Stimulated activated CD4-positive, alpha-beta T cell treated with anti-CD3 and anti-CD28 coated beads, Interleukin-15, amount 100 ng/mL, for 1 hour (primary cell): ENCODE results near the gene P2RX4.
"Not testable (repeated sequence)": the region's sequence is repeated elsewhere in the genome, so short reads cannot be mapped to it uniquely, and the experiment has no call there.

Experiments used
- DNase-seq, 2 donors: peaks; one replicate each; pipeline ENCODE4 v3.0.0-alpha.2; 2020; ENCODE audit warnings: low read depth in 1 of 2, low spot score in 1 of 2

P2RX4 gene

GRCh38 chr12:121240484-121241101, 30.7 kb downstream of the P2RX4 start:
- DNase-seq = peak; percentile 73 to 86

GRCh38 chr12:121241156-121241970, 31.4 kb downstream of the P2RX4 start:
- no peak for DNase-seq

- no peak for DNase-seq
These were observed 35.1 kb downstream of the P2RX4 start for GRCh38 chr12:121245031-121245430.

DNA sequence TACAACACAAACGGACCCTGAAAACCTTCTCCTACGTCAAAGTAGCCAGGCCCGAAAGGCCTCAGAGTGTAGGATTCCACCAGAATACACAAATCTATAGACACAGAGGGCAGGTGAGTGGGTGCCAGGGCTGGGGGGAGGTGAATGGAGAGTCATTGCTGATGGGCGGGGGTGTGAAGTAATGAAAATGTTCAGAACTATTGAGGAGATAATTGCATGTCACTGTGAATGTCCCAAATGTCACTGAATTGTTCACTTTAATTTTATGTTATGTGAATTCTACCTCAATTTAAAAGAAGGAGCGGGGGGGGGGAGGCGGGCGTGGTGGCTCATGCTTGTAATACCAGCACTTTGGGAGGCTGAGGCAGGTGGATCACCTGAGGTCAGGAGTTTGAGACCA, 36.0 kb downstream of the P2RX4 start:
- no peak for DNase-seq

DNA sequence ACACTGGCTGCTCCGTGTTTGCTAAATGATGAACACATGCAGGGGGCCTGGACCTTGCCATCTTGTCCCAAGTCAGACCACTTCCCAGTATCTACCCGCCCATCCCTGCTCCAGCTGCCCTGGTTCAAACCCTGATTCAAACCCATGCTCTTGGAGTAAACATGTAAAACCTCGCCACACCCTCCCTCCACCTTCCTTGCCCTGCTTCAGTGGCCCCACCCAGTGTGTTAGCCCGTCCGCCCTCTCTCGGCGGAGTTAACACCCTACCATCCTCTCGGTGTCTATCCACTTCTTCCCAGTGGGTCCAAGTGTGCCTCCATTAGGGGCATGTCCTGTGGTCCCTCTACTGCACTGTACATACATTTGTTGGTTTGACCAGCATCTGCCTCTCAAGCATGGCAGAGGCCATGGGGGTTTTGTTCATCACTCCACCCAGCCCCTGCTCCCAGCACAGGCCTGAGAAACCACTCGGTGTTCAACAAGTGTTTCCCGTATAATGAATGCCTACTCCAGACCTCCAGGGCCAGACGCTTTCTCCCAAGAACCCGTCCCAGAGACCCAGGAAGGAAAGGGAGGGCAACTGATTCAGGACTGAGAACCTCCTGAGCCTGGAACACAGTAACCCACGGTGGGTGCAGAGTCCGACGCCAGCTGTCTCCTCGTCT, 37.1 kb downstream of the P2RX4 start:
- no peak for DNase-seq

GRCh38 chr12:121248622-121249021, 38.7 kb downstream of the P2RX4 start:
- DNase-seq = no peak

- DNase-seq = no peak
These were observed 40.4 kb downstream of the P2RX4 start for GRCh38 chr12:121250359-121250758.

DNA sequence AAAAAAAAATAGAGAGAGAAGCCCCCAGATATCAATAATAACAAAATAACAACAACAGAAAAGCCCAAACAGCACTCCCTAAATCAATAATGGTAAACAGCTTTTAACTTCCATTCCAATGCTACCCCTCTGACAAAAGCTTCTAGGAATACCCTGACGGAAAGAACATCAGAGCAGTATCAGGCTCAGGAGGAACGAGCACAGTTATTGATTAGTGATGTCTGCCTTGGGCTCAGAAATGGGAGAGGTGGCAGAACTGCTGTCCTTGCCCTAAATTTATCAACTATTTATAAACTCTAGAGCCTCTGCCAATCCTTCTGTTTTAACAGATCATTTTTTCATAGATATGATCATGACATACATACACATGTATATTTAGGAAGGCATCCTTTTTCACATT, 41.9 kb downstream of the P2RX4 start:
- DNase-seq = no peak

DNA sequence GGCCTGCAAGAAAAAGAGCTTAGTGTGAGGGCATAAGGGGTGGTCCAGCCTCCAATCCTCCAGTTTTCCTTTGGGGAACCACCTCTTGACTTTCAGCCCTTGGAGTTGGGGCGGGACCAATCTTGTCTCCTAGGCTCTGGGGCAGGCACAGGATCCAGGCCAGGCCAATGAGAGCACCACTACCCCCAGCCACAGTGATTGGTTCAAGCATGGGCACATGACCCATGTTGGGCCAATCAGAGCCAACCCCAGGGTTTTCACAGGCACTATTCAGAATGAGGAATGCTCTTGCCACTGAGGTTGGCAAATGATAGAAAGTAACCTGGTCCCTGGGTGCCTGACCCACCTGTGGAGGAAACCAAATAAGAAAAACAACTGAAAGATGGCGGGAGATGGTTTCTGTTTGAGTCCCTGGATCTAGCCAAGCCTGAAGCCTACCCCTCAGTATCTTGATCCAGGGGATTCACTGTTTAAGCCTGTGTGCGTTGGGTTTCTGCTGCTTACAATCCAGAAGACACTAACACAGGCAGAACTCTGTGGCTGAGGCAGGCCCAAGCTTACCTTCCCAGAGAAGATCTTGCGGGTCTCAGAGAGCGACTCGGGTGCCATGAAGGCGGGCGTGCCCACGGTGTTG, 42.9 kb downstream of the P2RX4 start:
- no peak for DNase-seq

DNA sequence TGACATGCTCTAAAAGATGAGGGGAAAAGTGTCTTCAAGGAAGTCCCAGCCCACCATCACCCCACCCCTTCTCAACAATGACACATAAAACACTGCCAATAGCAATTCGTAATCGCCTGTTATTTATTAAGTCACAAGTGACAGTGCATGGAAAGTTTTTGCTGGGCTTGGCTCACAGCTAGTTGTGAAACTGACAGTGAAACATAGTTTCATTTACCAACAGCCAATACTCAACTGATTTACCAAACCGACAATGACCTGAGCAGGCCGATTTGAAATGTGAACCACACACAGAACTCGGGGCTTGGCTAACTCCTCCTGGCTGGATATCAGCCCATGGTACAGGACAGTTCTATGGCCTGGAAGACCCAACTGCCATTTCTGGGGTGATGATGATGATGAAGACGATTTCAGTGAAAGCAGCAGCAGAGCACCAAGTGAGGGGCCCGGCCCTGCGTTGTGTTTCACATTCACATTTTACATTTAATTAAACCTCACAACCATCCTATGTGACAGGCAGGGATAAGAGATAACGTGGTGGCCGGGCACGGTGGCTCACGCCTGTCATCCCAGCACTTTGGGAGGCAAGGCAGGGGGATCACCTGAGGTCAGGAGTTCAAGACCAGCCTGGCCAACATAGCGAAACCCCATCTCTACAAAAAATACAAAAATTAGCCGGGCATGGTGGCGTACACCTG, 43.9 kb downstream of the P2RX4 start:
- no peak for DNase-seq

DNA sequence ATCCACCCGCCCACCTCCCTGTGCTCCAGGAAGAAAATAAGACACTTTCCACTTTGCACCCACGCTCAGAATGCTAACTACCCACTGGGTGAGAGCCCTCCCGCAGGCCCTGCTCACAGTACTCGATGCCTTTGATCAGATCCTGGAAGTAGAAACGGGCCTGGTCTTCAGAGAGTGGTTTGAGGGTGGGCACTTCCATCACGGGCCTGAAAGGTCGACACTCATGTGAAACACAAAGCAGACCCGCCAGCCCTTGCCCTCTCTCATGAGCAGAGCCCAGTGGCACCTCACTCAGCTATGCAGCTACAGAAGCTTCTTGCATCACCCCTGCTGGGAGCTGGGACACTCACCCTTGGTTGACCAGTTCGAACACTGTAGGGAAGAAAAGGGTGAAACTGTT, 45.5 kb downstream of the P2RX4 start:
- no peak for DNase-seq

- not testable (repeated sequence) for DNase-seq
These were observed 47.9 kb downstream of the P2RX4 start for GRCh38 chr12:121257704-121258449.

DNA sequence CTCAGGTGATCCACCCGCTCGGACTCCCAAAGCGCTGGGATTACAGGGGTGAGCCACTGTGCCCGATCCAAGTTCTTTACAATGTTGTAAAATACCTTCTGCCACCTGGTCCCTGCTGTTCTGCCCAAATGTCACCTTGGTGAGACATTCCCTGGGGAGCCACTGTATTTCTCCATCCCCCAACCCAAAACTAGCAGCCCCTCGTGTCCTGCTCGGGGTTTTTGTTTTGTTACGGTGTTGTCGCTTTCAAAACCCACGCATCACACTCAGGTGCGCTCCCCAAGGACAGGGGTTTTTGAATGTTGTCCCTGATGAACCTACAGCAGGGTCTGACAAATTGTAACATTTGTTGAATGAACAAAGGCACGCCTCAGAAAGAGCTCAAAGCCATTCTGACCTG, 49.1 kb downstream of the P2RX4 start:
- DNase-seq = no peak

DNA sequence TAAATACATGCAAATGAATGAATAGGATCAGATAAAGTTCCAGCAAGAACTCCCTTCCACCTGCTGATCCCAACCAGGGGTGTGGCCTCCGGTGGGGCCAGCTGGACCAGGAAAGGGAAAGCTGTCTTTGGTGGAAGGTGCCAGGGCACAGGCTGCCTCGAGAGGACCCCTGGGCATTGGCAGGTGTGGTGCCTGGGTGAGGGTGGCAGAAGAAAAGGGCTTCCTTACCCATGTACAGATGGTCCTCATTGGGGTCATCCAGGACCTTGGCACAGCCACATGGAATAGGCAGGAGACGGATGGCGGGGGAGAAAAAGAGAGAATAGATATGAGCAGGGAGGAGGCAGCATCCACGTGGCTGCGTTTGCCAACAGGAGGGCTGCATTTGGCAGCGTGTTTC, 50.2 kb downstream of the P2RX4 start:
- no peak for DNase-seq

DNA sequence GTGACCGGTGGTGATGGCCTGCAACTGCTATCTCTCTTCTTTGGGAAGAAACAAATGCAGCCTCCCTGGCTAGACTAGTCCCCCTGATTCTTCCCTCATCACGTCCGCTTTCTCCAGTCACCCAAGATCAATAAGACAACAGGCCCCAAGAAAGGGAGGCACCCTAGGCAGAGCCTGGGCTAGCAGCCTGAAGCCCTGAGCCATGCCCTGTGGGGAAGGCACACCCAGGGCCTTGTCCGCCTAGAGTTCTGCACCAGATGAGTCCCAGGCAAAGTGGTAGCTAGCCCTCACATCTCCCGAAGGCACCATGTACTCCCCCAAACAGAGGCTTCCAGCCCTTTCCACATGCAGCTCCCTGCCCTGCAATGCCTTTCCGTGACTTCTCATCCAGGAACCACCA, 51.5 kb downstream of the P2RX4 start:
- no peak for DNase-seq

DNA sequence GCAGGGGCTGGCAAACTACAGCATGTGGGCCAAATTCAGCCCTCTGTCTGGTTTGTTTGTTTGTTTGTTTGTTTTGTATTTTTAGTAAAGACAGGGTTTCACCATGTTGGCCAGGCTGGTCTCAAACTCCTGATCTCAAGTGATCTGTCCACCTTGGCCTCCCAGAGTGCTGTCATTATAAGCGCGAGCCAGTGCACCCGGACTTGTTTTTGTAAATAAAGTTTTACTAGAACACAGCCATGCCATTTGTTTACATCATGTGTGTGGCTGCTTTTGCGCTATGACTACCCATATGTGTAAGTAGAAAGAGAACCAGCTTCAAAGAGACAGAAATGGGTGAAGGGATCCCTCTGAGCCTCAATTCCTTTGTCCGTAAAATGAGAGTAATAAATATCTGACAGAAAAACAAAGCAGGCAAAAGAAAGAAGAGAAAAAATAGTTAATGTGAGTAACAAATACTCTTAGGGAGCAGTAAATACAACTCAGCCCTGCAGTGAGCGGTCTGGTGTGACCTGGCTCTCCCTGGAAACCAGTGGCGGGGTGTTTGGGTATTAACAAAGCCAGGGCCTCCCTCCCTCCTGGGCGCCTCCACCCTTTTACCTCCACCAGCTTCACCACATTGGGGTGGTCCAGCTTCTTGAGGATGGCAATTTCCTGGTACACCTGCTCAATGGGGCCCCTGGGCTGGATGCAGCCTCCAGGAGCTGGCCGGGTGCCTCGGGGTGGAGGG, 53.4 kb downstream of the P2RX4 start:
- DNase-seq = no peak

DNA sequence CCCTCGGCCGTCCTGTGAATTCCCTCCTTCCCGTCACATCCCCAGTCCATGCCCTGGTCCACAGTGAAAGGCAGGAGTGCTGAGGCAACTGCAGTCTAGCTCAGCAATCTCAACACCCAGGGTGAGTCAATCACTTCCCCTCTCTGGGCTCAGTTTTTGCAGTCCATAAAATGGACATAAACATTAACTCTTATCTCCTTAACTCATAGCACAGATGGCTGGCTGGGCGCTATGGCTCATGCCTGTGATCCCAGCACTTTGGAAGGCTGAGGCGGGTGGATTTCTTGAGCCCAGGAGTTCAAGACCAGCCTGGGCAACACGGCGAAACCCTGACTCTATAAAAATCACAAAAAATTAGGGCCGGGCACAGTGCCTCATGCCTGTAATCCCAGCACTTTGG, 54.2 kb downstream of the P2RX4 start:
- no peak for DNase-seq

- no peak for DNase-seq
These were observed 55.1 kb downstream of the P2RX4 start for GRCh38 chr12:121264951-121265515.

- DNase-seq = no peak
These were observed 57.9 kb downstream of the P2RX4 start for GRCh38 chr12:121267822-121268221.
